Fibroblast of upper back skin (primary cell): Measurements from ENCODE around the gene SFXN5.
A peak's percentile ranks its signal among the peaks of the same experiment; 100 is the strongest.

Source experiments
- DNase-seq: peaks from one replicate; pipeline ENCODE4 v3.0.0-alpha.2; 2013

The SFXN5 gene

GRCh38 chr2:73009177-73009839 lies 62.2 kb downstream of the SFXN5 start:
- no peak for DNase-seq

DNA sequence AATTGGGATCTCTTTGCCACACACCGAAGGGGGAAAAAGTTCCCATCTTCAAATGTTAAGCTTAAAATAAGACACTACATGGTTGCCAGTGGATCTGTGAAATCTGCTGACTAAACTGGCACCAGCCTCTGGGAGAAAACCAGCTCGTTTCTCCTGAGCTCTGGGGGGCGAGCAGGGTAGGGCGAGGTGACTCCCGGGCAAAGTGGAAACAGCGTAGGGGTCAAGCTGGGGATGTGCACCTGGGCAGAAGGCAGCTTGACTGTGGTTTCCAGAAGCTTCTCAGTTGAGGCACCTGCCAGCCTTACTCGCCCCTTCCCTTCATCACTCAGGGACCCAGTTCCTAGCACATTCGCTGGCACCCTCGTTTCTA lies 62.8 kb downstream of the SFXN5 start:
- DNase-seq, result no peak

DNA sequence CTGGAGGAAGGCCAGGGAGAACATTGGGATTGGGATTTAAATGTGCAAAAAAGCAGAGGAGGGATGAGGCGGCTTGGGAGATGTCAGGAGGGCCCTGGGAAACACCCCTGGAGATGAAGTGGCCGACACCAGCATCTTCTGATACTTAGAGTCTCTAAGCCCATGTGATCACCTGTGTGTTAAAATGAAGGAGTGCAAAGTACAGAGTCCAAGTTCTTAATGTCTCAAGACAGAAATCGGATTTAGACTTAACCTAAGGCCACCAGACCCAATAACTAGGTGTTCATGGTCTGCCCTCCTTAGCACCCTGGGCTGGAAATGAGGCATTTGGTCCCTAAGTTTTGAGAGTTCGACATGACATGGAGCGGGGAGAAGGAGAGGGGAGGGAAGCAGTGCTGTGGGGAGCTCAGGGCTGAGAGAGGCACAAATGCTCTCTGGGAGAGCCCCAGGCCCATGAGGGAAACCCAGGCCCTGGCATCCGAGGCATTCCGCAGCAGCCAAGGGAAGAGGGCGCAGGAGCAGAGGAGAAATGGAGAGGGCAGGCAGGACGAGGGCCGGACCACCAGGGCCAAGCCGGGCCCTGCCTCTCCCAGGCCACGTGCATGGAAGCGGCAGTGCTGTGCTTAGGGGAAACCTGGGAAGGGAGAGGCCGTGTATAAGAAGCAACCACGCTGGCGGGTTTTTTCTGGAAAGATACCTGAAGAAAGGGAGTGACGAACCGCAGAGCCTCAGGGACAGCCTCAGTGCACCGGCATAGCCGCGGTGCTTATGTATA lies 63.3 kb downstream of the SFXN5 start:
- no peak for DNase-seq

GRCh38 chr2:73006969-73007710 lies 64.4 kb downstream of the SFXN5 start:
- no peak for DNase-seq

GRCh38 chr2:73004889-73005596 lies 66.5 kb downstream of the SFXN5 start:
- DNase-seq, result no peak

- DNase-seq, result no peak
Measured at GRCh38 chr2:73004466-73004865, 67.0 kb downstream of the SFXN5 start.

DNA sequence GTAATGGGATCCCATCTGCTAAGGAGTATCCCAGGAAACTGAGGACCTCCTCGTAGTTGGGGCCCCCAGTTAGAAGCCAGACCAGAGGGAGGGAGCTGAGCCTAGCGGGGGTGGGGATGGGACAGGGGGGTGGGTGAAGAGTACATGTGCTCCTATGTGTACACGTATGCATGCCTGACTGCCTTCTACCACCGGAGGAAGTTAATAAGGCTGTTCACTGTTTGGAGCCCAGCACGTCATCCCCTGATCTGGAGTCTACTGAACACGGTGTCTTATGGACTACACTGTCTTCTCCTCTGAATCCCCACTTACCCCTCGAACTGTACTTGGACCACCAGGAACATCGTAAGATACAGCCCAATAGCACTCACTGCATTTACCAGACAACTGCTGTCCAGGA lies 68.5 kb downstream of the SFXN5 start:
- DNase-seq, result no peak

DNA sequence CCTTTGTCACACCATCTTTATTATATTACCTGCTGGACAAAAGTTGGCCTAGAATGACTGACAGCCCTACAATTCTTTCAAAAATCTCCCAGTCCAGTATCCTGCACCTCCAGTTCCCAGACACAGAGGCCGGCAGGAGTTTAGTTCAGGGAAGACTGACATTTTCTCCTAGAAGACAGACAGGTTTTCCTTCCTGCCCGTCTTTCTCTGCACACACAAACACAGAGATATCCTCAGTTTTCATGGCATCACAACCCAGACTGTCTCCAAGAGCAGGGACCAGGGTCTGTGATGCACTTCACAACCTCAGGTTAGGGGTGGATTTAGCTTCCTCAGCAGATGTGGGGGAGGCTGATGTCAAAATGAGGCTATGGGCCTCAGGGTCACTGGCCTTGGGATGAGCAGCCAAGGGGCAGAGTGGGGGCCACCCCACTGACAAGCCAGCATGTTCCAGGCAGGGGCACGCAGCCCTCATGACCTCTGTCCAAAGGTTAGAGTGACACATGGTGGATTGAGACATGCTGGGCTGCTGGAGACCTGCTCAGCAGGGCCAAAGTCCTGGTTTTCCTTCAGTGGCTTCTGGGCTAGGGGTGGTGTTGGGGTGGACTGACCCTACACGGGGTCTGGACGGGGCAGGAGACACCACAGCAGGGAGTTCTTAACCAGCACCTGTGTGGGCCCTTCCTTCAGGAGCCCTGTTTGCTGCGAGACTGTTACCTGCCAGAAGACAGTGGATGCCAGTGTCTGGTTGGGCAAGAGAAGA lies 70.5 kb downstream of the SFXN5 start:
- no peak for DNase-seq

DNA sequence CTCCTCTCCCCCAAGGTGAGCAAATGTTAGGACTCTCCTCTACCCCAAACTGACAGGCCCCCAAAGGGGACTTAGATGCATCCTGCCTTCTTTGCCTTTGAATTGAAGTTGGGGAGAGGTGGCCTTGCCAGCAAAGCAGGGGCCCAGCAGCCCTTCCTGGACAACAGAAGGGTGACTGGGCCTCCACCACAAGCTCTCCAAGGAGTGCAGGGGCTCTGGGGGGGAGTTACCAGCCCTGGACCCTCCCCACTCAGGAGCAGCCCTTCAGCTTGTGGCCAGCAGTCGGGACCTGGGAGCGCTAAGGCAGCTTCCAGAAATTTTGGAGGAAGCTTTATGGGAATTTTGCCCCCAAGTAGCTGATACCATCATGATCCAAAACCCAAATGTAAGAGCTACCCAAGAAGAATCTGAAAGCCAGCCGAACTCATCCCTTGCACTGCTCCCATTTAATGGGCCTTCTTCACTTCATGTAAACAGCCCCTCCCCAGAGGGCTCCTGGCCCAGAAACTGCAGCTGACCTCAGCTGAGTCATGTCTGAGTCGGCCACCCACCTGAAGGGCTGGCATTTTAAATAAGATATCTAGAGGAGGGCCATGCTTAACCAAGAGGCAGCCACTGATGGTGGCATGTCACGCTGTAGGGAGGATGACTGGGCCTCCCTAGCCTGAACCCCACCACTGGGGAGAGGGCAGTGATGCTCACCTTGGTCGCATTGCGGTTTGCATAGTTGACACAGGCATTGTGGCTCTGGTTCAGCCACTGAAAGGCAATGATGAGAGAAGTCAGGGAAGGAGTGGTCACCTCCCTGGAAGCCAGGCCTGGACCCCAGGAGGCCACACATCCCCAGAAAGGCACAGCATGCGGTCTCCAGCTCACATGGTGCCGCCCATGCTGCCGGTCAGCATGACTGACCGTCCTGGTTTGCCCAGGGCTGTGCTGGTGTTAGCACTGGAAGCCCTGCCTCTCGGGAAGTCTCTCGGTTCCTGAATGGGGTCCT lies 71.5 kb downstream of the SFXN5 start:
- DNase-seq, result peak; percentile 33

GRCh38 chr2:72998724-72999123 lies 72.8 kb downstream of the SFXN5 start:
- no peak for DNase-seq

- DNase-seq, result no peak
Measured at GRCh38 chr2:72998234-72998651, 73.3 kb downstream of the SFXN5 start.

DNA sequence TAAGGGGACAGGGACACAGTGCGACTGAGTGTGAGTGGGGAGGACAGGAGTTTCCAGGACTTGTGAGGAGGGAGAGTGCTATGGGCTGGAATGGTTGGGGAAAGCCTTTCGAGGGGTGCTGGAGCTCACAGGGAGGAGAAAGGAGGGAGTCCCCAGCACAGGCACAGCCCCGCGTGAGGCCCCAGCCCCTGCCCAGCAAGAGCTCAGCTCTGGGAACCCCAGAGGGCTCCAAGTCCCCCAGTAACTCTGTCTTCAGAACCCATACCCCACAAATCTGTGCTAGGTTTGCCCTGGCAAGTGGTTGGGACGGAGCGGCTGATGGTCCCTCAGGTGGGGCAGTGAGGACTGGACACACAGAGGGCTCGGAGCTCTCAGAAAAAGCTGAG lies 75.4 kb downstream of the SFXN5 start:
- DNase-seq, result no peak

DNA sequence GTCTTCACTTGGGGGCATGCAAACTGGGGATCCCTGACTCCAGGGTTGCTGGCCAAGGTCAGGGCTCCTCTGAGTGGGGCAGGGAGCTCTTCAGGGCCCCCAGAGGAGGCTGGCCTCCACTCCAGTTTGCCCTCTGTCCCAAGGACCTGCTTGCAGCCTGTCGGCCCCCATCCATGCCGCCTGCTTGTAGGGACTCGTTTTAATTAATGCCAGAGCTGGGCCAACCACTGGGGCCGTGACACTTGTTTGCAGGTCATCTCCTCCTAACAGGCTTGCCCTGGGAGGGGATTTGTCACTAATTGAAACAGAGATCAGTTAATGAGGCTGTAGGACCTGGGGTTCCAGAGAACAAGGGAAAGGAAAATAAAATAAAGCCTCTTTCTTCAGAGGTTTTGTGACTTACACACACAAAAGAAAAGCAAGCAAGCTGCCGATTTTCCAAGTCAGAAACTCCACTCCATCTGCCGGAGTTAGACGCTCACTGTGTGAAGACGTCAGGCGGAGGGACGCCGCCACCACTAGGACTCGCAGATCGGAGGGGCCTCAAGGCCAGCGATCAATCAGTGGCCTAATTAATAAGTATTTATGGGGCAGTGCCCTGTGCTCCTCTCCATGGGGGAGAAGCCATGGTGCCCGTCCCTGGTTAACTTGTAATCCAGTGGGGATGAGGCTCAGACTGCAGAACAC lies 75.9 kb downstream of the SFXN5 start:
- no peak for DNase-seq

- no peak for DNase-seq
Measured at GRCh38 chr2:72994991-72995380, 76.5 kb downstream of the SFXN5 start.

- no peak for DNase-seq
Measured at GRCh38 chr2:72994282-72994990, 77.1 kb downstream of the SFXN5 start.

DNA sequence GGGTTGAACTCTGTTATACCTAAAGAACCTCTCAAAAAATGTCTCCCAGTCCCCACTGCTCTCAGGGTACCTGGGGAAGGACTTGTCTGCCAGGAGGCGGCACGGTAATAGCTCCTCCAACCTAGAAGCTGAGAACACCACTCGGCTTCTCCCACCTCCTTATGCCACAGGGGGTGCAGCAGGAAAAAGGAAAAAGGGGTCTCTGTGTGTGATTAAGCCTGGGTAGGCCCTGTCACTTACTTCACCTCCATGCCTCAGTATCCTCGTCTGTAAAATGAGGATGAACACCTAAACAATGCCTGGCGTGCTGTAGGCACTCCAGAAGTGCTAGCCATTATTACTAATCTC lies 77.6 kb downstream of the SFXN5 start:
- DNase-seq, result no peak

DNA sequence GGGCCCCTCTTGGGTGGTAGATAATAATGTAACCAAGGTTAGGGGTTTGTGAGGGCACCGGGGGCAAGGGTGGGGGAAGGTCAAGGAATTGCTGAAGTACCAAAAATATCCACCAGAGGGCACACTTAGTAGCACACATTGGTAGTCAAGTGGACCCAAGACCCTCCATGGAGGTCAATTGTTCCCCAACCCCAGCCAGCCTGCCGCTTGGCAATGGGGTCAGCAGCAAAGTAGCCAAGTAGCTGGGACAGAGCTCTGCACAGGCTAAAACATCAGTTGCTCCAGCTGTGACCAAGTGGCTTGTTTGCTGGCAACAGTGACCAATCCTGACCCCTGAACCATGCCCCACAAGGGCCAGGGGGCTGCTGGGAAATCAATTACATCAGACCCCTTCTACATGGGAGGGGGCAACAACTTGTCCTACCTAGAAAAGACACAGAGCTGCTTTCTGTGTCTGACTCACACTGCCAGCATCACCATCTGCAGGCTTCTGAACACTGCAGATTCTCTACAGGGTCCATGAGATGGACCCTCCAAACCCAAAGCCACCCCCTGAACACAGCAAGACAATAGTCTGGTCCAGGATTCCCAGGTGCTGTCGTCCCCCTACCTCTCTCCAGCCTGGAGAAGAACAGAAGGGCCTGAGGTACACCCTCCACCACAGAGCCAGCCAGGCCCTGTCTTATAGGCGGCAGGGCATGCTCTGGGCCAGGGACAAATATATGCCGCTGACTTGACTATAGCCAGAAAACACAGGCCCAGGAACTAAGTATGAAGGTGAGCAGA lies 78.2 kb downstream of the SFXN5 start:
- peak; percentile 28 for DNase-seq

- DNase-seq, result no peak
Measured at GRCh38 chr2:72992734-72993102, 78.8 kb downstream of the SFXN5 start.

GRCh38 chr2:72991980-72992733 lies 79.4 kb downstream of the SFXN5 start:
- DNase-seq, result no peak
